Ovary (tissue), 3 donors: ENCODE results near the gene UBXN6.

Experiments used
- CTCF ChIP-seq, 3 donors: fragments of 450-650 bp in 2 of 3; fragments of 200-600 bp in 1 of 3; IDR thresholded peaks; one replicate each; pipeline versions ENCODE4 v1.5.1 to v1.8.0; 2016 to 2022; ENCODE audit warnings: antibody characterized with exemption in 3 of 3, mild to moderate bottlenecking in 1 of 3
- EP300 ChIP-seq: sonication (generic); formaldehyde crosslinking; IDR thresholded peaks from one replicate; pipeline ENCODE4 v1.6.1; 2017; ENCODE audit warnings: antibody characterized with exemption
- donor health status: DM: no; HTN: no; CAD: no.

GRCh38 chr19:4400135-4400936, 57.3 kb downstream of the UBXN6 start, which contains the start of gene SH3GL1:
- TF ChIP-seq CTCF (IDR thresholded peaks at IDR 0.05) (peak; percentile 98 to 100 (median 98)), EP300 (no peak)
